ENCODE results near the gene FAM98C. TPM values are rescaled to one million over a fixed set of nuclear protein-coding genes. Genes with fewer than 3 reads are reported as not detected.
A peak's percentile ranks its signal among the peaks of the same experiment; 100 is the strongest.

The FAM98C gene
- total and polyA plus RNA-seq, 2 of the 13 experiments (the other 11 are each of a cell fraction or from before 2014, with no cell fraction given), result 10.0 to 11.5 TPM

DNA sequence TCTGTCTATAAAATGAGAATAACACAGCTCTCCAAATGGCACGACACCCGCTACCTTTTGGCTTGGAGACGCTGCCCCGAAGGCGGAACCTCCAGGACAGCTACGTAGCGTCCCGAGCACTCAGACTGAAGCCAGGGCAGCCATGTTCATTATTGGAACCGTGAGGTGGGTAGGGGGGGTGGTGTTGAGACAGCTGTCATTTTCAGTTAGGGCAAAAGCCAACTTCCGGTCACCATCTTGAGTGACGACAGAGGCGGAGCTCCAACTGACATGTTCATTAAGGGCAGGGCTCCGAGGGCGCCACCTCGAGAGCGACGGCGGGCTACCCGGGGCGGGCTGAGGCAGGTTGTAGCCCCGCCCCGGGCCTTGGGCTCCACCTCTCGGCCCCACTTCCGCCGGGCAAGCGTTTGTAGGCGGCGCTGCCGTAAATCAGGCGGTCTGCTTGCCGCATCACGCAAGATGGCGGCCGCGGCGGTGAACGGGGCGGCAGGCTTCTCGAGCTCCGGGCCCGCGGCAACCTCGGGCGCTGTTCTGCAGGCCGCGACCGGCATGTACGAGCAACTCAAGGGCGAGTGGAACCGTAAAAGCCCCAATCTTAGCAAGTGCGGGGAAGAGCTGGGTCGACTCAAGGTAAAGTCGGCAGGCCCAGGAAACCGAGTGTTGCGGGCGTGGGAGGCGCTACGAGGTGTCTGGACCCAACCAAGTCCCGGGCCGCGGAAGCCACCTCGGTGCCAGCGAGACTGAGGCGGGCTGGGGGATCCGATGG is 28.4 kb upstream of the FAM98C start, which contains the start of gene PSMD8 (continued):
- TF ChIP-seq ZHX2 (IDR thresholded peaks at IDR 0.05; ENCODE audit: low read depth) (peak; percentile 98), ZHX2 (CRISPR knock-in tag; IDR thresholded peaks at IDR 0.05; ENCODE audit: borderline replicate concordance) (no peak), GMEB2 (CRISPR knock-in tag; IDR thresholded peaks at IDR 0.05; ENCODE audit: low read depth) (peak; percentile 85), SIN3A (IDR thresholded peaks at IDR 0.05; ENCODE audit: borderline replicate concordance, low read depth, low read length) (peak; percentile 78), TBP (CRISPR knock-in tag; IDR thresholded peaks at IDR 0.05) (no peak), POGK (CRISPR knock-in tag; conservative IDR thresholded peaks at IDR 0.05) (peak; percentile 98), ZNF709 (CRISPR knock-in tag; IDR thresholded peaks at IDR 0.05) (peak; percentile 62; the same call in 1 of the 2 replicates), YEATS2 (CRISPR knock-in tag; IDR thresholded peaks at IDR 0.05; ENCODE audit: borderline replicate concordance) (peak; percentile 82; the same call in 1 of the 2 replicates), GRHL1 (CRISPR knock-in tag; conservative IDR thresholded peaks at IDR 0.05) (no peak)
- TF ChIP-seq, protein P1, sequence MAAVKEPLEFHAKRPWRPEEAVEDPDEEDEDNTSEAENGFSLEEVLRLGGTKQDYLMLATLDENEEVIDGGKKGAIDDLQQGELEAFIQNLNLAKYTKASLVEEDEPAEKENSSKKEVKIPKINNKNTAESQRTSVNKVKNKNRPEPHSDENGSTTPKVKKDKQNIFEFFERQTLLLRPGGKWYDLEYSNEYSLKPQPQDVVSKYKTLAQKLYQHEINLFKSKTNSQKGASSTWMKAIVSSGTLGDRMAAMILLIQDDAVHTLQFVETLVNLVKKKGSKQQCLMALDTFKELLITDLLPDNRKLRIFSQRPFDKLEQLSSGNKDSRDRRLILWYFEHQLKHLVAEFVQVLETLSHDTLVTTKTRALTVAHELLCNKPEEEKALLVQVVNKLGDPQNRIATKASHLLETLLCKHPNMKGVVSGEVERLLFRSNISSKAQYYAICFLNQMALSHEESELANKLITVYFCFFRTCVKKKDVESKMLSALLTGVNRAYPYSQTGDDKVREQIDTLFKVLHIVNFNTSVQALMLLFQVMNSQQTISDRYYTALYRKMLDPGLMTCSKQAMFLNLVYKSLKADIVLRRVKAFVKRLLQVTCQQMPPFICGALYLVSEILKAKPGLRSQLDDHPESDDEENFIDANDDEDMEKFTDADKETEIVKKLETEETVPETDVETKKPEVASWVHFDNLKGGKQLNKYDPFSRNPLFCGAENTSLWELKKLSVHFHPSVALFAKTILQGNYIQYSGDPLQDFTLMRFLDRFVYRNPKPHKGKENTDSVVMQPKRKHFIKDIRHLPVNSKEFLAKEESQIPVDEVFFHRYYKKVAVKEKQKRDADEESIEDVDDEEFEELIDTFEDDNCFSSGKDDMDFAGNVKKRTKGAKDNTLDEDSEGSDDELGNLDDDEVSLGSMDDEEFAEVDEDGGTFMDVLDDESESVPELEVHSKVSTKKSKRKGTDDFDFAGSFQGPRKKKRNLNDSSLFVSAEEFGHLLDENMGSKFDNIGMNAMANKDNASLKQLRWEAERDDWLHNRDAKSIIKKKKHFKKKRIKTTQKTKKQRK (IDR thresholded peaks at IDR 0.05; ENCODE audit: low read length), result no peak
- TF ChIP-seq, protein P2, sequence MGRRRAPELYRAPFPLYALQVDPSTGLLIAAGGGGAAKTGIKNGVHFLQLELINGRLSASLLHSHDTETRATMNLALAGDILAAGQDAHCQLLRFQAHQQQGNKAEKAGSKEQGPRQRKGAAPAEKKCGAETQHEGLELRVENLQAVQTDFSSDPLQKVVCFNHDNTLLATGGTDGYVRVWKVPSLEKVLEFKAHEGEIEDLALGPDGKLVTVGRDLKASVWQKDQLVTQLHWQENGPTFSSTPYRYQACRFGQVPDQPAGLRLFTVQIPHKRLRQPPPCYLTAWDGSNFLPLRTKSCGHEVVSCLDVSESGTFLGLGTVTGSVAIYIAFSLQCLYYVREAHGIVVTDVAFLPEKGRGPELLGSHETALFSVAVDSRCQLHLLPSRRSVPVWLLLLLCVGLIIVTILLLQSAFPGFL (CRISPR knock-in tag; IDR thresholded peaks at IDR 0.05), result peak; percentile 35; the same call in 1 of the 2 replicates
